Liver (tissue), 3 donors: ENCODE measurements around the gene LIPC.

Source experiments
- CTCF ChIP-seq: fragments of 150-350 bp; IDR thresholded peaks from 2 replicates; pipeline ENCODE4 v1.5.1; 2017; ENCODE audit warnings: improper control_type of control experiment, low read depth, low read length; ENCODE audit not compliant: missing input control
- TAF1 ChIP-seq: conservative IDR thresholded peaks from 2 replicates; pipeline ENCODE4 v1.6.1; 2016; ENCODE audit warnings: antibody characterized with exemption, mild to moderate bottlenecking
- donor health status: healthy.
- donor health status: healthy.

- TF ChIP-seq TAF1 (no peak), CTCF (no peak)
Observed at GRCh38 chr15:58518626-58519025, 86.8 kb downstream of the LIPC start.
